ENCODE measurements around the gene CA7.

Gene CA7

GRCh38 chr16:66844342-66845079, at the start of gene CA7:
Gene CA7, plus strand, starts transcription at chr16:66844414. Its CDS starts 74 bp downstream, at chr16:66844488.
- no peak for DNase-seq (ENCODE audit: low read depth, low spot score)

- DNase-seq (ENCODE audit: low read depth, low spot score) = no peak
Measured at GRCh38 chr16:66798161-66798560, 46.1 kb upstream of the CA7 start.

GRCh38 chr16:66800856-66801255, 43.4 kb upstream of the CA7 start:
- DNase-seq (ENCODE audit: low read depth, low spot score) = no peak

GRCh38 chr16:66801320-66802105, 42.7 kb upstream of the CA7 start, which contains the start of gene TERB1:
Gene TERB1, minus strand, starts transcription at chr16:66801584. Its CDS starts 4,786 bp downstream, at chr16:66796798.
- DNase-seq (ENCODE audit: low read depth, low spot score) = no peak

- DNase-seq (ENCODE audit: low read depth, low spot score) = no peak
Measured at GRCh38 chr16:66802159-66802558, 42.1 kb upstream of the CA7 start.

GRCh38 chr16:66809765-66810164, 34.4 kb upstream of the CA7 start:
- no peak for DNase-seq (ENCODE audit: low read depth, low spot score)

- no peak for DNase-seq (ENCODE audit: low read depth, low spot score)
Measured at GRCh38 chr16:66810391-66810790, 33.8 kb upstream of the CA7 start.

GRCh38 chr16:66811043-66811442, 33.2 kb upstream of the CA7 start:
- no peak for DNase-seq (ENCODE audit: low read depth, low spot score)

GRCh38 chr16:66814734-66815133, 29.5 kb upstream of the CA7 start:
- no peak for DNase-seq (ENCODE audit: low read depth, low spot score)

- DNase-seq (ENCODE audit: low read depth, low spot score) = no peak
Measured at GRCh38 chr16:66824006-66824405, 20.2 kb upstream of the CA7 start.

- peak; percentile 40 for DNase-seq (ENCODE audit: low read depth, low spot score)
Measured at GRCh38 chr16:66830422-66831404, 13.5 kb upstream of the CA7 start, which contains the start of gene NAE1. Gene NAE1, minus strand, starts transcription at chr16:66830976. Its CDS starts 77 bp downstream, at chr16:66830899.

GRCh38 chr16:66832190-66832589, 12.0 kb upstream of the CA7 start:
- no peak for DNase-seq (ENCODE audit: low read depth, low spot score)

GRCh38 chr16:66832661-66833305, 11.4 kb upstream of the CA7 start:
- no peak for DNase-seq (ENCODE audit: low read depth, low spot score)

GRCh38 chr16:66834746-66835145, 9.5 kb upstream of the CA7 start:
- DNase-seq (ENCODE audit: low read depth, low spot score) = no peak

- DNase-seq (ENCODE audit: low read depth, low spot score) = no peak
Measured at GRCh38 chr16:66840883-66841282, 3.3 kb upstream of the CA7 start.

- DNase-seq (ENCODE audit: low read depth, low spot score) = no peak
Measured at GRCh38 chr16:66841366-66841765, 2.8 kb upstream of the CA7 start.

- DNase-seq (ENCODE audit: low read depth, low spot score) = no peak
Measured at GRCh38 chr16:66842765-66843164, 1.4 kb upstream of the CA7 start.

GRCh38 chr16:66843191-66843590, 1.0 kb upstream of the CA7 start:
- DNase-seq (ENCODE audit: low read depth, low spot score) = no peak

- DNase-seq (ENCODE audit: low read depth, low spot score) = no peak
Measured at GRCh38 chr16:66844009-66844341, 239 bp upstream of the CA7 start.

- no peak for DNase-seq (ENCODE audit: low read depth, low spot score)
Measured at GRCh38 chr16:66845080-66845410, 831 bp downstream of the CA7 start.

- no peak for DNase-seq (ENCODE audit: low read depth, low spot score)
Measured at GRCh38 chr16:66845791-66846221, 1.6 kb downstream of the CA7 start.
